Caco-2 (cell line): Measurements from ENCODE around the gene ERN2. TPM values are rescaled to one million over a fixed set of nuclear protein-coding genes. Genes with fewer than 3 reads are reported as not detected.

ENCODE experiments used
- BruUV-seq: library from RNA; stranded (reverse); fragments of 400-500 nt; replicated peaks from 2 replicates; lab custom pipeline; 2021; lab: Mats Ljungman, UMichigan
- CTCF ChIA-PET: fragments of 300-600 bp; sonication (Branson Sonifier 250); formaldehyde crosslinking; loops from one replicate; lab custom pipeline; 2022; ENCODE audit warnings: antibody characterized with exemption; lab: Charles Lee
- POLR2A ChIA-PET: fragments of 300-600 bp; sonication (Branson Sonifier 250); formaldehyde crosslinking; loops from one replicate; lab custom pipeline; 2022; ENCODE audit warnings: antibody characterized with exemption; lab: Charles Lee
- DNase-seq, 2 experiments: peaks; one replicate each; pipeline versions ENCODE4 v3.0.0 to v3.0.0-alpha.2; 2020 to 2022
- H3K27me3 ChIP-seq: replicated peaks from 2 replicates; pipeline ENCODE4 v1.6.0; 2011; ENCODE audit warnings: low read length; ENCODE audit not compliant: control insufficient read depth, insufficient read depth
- H3K36me3 ChIP-seq: 2 replicates; pipeline ENCODE4 v1.5.1; 2011; ENCODE audit warnings: low read length; ENCODE audit not compliant: control insufficient read depth, insufficient read depth
- H3K4me1 ChIP-seq: fragments of 250-450 bp; sonication (Bioruptor Pico); 2 replicates; pipeline ENCODE4 v1.5.1; 2020; ENCODE audit warnings: mild to moderate bottlenecking
- H3K4me3 ChIP-seq: 2 replicates; pipeline ENCODE4 v1.5.1; 2011; ENCODE audit warnings: low read depth, mild to moderate bottlenecking, control low read depth, low read length
- H3K9me3 ChIP-seq: fragments of 250-450 bp; sonication (Bioruptor Pico); 2 replicates; pipeline ENCODE4 v1.5.1; 2020; ENCODE audit warnings: mild to moderate bottlenecking, moderate library complexity
- H3K27ac Mint-ChIP-seq: one replicate; pipeline ENCODE4 v1.8.0; 2022; ENCODE audit warnings: mixed read lengths; ENCODE audit not compliant: unreplicated experiment
- H3K27me3 Mint-ChIP-seq: one replicate; pipeline ENCODE4 v1.8.0; 2022; ENCODE audit warnings: mixed read lengths; ENCODE audit not compliant: insufficient read depth, unreplicated experiment
- H3K36me3 Mint-ChIP-seq: one replicate; pipeline ENCODE4 v1.8.0; 2022; ENCODE audit warnings: mild to moderate bottlenecking, mixed read lengths; ENCODE audit not compliant: insufficient read depth, unreplicated experiment
- H3K4me1 Mint-ChIP-seq: one replicate; pipeline ENCODE4 v1.8.0; 2022; ENCODE audit warnings: low read depth, mixed read lengths; ENCODE audit not compliant: unreplicated experiment
- H3K4me3 Mint-ChIP-seq: one replicate; pipeline ENCODE4 v1.8.0; 2022; ENCODE audit warnings: mild to moderate bottlenecking, moderate library complexity, mixed read lengths; ENCODE audit not compliant: unreplicated experiment
- H3K9me3 Mint-ChIP-seq: one replicate; pipeline ENCODE4 v1.8.0; 2022; ENCODE audit warnings: mixed read lengths; ENCODE audit not compliant: unreplicated experiment
- intact Hi-C: fragments of 100-400 bp; cut with micrococcal nuclease; formaldehyde crosslinking; loops from one replicate; pipeline ENCODE4 v1.10.0; 2022; ENCODE audit not compliant: unreplicated experiment
- total RNA-seq: library from RNA; stranded (reverse); gene quantifications from 2 replicates; pipeline ENCODE4 v1.2.3, GENCODE V29; 2022
- TF ChIP-seq, protein P1 (sequence below), 2 experiments: fragments of 200-600 bp in 1 of 2; IDR thresholded peaks; 1 replicate in 1 of 2; 2 replicates in 1 of 2; pipeline versions ENCODE4 v1.5.1 to v1.8.0; 2011 to 2022; ENCODE audit warnings: antibody characterized with exemption in 1 of 2, control low read depth in 1 of 2, inconsistent platforms in 1 of 2, low read depth in 1 of 2, low read length in 1 of 2, mild to moderate bottlenecking in 1 of 2, moderate library complexity in 1 of 2; ENCODE audit not compliant: insufficient read depth in 1 of 2, severe bottlenecking in 1 of 2, unreplicated experiment in 1 of 2

The ERN2 gene
- total RNA-seq, 1 experiment from 2014 or later = not detected

DNA sequence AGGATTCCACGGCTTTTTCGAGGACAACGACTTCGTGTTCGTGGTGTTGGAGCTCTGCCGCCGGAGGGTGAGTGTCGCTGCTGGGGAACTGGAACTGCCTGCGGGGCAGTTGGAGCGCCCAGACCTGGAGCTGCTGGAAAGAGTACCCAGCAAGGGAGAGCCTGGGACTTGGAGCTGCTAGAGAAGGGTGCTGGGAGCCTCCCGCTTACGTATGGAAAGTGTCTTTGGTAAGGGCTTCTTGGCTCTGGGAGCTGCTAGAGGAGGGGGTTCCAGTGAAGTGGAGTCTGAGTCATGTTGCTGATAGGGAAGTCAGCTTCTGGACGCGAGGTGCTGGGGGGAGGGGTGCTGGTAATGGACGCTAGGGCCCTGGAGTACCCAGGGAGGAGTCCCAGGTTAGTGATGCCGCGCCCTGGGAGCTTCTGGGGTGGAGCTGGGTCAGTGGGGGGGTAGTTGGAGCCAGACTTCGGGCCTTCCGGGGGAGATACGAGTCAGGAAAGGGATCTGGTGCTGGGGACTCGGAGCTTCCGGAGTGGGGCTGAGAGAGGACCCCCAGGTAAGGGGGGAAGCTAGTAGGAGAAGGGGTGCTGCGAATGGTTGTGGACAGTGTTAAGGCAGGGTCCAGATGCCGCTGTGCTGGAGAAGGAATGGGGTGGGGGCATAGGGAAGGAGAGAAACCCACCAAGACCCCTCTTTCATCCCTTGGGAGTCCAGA is 33.6 kb downstream of the ERN2 start:
- no TSS peak for BruUV-seq
- Histone ChIP-seq H3K9me3 (no peaks in the 10 kb centered on the region), H3K4me1 (peaks cover 19% of the 10 kb centered on the region), H3K36me3 (peaks cover 5% of the 10 kb centered on the region), H3K4me3 (peak overlapping the region; percentile 83), H3K27me3 (no peaks in the 10 kb centered on the region)
- Mint-ChIP-seq H3K27me3 (no peaks in the 10 kb centered on the region), H3K4me1 (peaks cover 5% of the 10 kb centered on the region), H3K4me3 (peak overlapping the region; percentile 99), H3K27ac (peak overlapping the region; percentile 98), H3K36me3 (peaks cover 58% of the 10 kb centered on the region), H3K9me3 (no peaks in the 10 kb centered on the region)
- peak; percentile 55 to 69 for DNase-seq
- CTCF ChIA-PET = interaction anchor here (0.5 to 1.4 kb wide), 2 partner anchors 17 to 331 kb away, joined by 3 to 6 read pairs; no protein-coding TSS in a partner anchor
- TF ChIP-seq, protein P1, sequence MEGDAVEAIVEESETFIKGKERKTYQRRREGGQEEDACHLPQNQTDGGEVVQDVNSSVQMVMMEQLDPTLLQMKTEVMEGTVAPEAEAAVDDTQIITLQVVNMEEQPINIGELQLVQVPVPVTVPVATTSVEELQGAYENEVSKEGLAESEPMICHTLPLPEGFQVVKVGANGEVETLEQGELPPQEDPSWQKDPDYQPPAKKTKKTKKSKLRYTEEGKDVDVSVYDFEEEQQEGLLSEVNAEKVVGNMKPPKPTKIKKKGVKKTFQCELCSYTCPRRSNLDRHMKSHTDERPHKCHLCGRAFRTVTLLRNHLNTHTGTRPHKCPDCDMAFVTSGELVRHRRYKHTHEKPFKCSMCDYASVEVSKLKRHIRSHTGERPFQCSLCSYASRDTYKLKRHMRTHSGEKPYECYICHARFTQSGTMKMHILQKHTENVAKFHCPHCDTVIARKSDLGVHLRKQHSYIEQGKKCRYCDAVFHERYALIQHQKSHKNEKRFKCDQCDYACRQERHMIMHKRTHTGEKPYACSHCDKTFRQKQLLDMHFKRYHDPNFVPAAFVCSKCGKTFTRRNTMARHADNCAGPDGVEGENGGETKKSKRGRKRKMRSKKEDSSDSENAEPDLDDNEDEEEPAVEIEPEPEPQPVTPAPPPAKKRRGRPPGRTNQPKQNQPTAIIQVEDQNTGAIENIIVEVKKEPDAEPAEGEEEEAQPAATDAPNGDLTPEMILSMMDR (IDR thresholded peaks at IDR 0.05; ENCODE audit: insufficient read depth in 1 of 2, low read depth in 1 of 2, low read length in 1 of 2, severe bottlenecking in 1 of 2, unreplicated experiment in 1 of 2) = no peak
- POLR2A ChIA-PET = interaction anchor here (0.9 to 1.4 kb wide), 2 partner anchors 11 to 122 kb away, joined by 3 to 5 read pairs; partner anchors contain the start of genes EARS2 and UBFD1
- intact Hi-C loops = loop anchor here (5.0 kb wide), 2 partner anchors 37 to 858 kb away; partner anchors contain the start of genes DCTN5, PALB2 and RBBP6

DNA sequence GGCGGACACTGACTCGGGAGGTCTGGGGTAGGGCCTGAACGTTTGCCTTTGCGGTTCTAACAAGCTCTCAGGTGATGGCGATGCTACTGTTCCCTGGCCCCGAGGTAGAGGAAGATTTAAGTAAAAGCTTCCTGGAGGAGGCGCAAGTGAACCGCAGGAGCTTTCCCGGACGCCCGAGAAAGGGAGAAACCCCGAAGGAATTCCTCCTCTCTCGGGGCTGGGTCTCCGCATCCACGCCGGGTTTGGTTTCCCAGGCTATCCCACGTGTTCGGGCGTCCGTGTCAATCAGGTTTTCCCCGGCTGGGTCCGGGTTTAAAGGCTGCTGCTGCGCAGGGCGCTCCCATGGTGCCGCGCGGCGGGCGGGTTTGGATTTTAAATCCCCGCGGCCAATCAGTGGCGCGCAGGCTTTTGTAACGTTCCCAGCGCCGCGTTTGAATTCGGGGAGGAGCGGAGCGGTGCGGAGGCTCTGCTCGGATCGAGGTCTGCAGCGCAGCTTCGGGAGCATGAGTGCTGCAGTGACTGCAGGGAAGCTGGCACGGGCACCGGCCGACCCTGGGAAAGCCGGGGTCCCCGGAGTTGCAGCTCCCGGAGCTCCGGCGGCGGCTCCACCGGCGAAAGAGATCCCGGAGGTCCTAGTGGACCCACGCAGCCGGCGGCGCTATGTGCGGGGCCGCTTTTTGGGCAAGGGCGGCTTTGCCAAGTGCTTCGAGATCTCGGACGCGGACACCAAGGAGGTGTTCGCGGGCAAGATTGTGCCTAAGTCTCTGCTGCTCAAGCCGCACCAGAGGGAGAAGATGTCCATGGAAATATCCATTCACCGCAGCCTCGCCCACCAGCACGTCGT is 34.4 kb downstream of the ERN2 start, which contains the start of gene PLK1:
Gene PLK1 (plus strand): TSS at position 460 of the 844 bp plus-strand sequence. CDS start 44 bp downstream, at position 504.
- ChIA-PET CTCF (interaction anchor here (0.5 to 1.4 kb wide), 2 partner anchors 16 to 332 kb away, joined by 3 to 6 read pairs; no protein-coding TSS in a partner anchor), POLR2A (interaction anchor here (0.9 to 1.5 kb wide), 3 partner anchors 12 to 121 kb away, joined by 3 to 5 read pairs (median 3); partner anchors contain the start of genes EARS2 and UBFD1)
- TF ChIP-seq, protein P1 (IDR thresholded peaks at IDR 0.05; ENCODE audit: insufficient read depth in 1 of 2, low read depth in 1 of 2, low read length in 1 of 2, severe bottlenecking in 1 of 2, unreplicated experiment in 1 of 2) = peak in 1 of 2 experiments; percentile 31
- Mint-ChIP-seq H3K27me3 (no peaks in the 10 kb centered on the region), H3K9me3 (no peaks in the 10 kb centered on the region), H3K36me3 (peaks cover 50% of the 10 kb centered on the region), H3K4me3 (peak within 1 kb of the TSS; percentile 99), H3K27ac (peak within 1 kb of the TSS; percentile 98), H3K4me1 (peaks cover 5% of the 10 kb centered on the region)
- no peaks in the 10 kb centered on the region for H3K9me3 ChIP-seq
- H3K27me3 ChIP-seq = no peaks in the 10 kb centered on the region
- H3K4me1 ChIP-seq = peaks cover 19% of the 10 kb centered on the region
- H3K36me3 ChIP-seq = peaks cover 5% of the 10 kb centered on the region
- DNase-seq = peak; percentile 90 to 92
- peak within 1 kb of the TSS; percentile 83 for H3K4me3 ChIP-seq
- BruUV-seq = TSS peak; percentile 33
- intact Hi-C loops = loop anchor here (5.0 kb wide), 2 partner anchors 36 to 859 kb away; partner anchors contain the start of genes DCTN5, PALB2 and RBBP6
